WTC11 (cell line): ENCODE data around the gene GPC6.

ENCODE experiments used
- CREM ChIP-seq: sonication (generic); formaldehyde crosslinking; IDR thresholded peaks from 2 replicates; pipeline ENCODE4 v1.8.1; 2022; ENCODE audit warnings: mild to moderate bottlenecking, missing genetic modification reagents, moderate library complexity
- E2F4 ChIP-seq: sonication (generic); formaldehyde crosslinking; IDR thresholded peaks from 2 replicates; pipeline ENCODE4 v1.8.1; 2022; ENCODE audit warnings: low read depth, mild to moderate bottlenecking, moderate library complexity, missing genetic modification reagents, borderline replicate concordance
- FOXJ3 ChIP-seq: sonication (generic); formaldehyde crosslinking; IDR thresholded peaks from 2 replicates; pipeline ENCODE4 v1.9.0; 2021; ENCODE audit warnings: missing genetic modification reagents, mild to moderate bottlenecking, borderline replicate concordance
- HMGXB4 ChIP-seq: sonication (generic); formaldehyde crosslinking; IDR thresholded peaks from 2 replicates; pipeline ENCODE4 v1.8.1; 2023; ENCODE audit warnings: mild to moderate bottlenecking, moderate library complexity, missing genetic modification reagents
- JUN ChIP-seq: sonication (generic); formaldehyde crosslinking; IDR thresholded peaks from 2 replicates; pipeline ENCODE4 v1.8.0; 2023; ENCODE audit warnings: mild to moderate bottlenecking, missing genetic modification reagents
- KAT7 ChIP-seq: sonication (generic); formaldehyde crosslinking; IDR thresholded peaks from 2 replicates; pipeline ENCODE4 v1.8.1; 2023; ENCODE audit warnings: missing genetic modification reagents, mild to moderate bottlenecking, borderline replicate concordance
- MXD4 ChIP-seq: fragments of 250-450 bp; sonication (Bioruptor Pico); IDR thresholded peaks from 2 replicates; pipeline ENCODE4 v1.8.0; 2021; ENCODE audit warnings: mild to moderate bottlenecking, moderate library complexity, borderline replicate concordance
- RELA ChIP-seq: sonication (generic); formaldehyde crosslinking; IDR thresholded peaks from 2 replicates; pipeline ENCODE4 v1.8.1; 2022; ENCODE audit warnings: missing genetic modification reagents, mild to moderate bottlenecking, borderline replicate concordance
- TF ChIP-seq, protein P1 (sequence below): sonication (generic); formaldehyde crosslinking; IDR thresholded peaks from 2 replicates; pipeline ENCODE4 v1.8.0; 2022; ENCODE audit warnings: mild to moderate bottlenecking, missing genetic modification reagents
- TF ChIP-seq, protein P2 (sequence below): fragments of 200-600 bp; IDR thresholded peaks from 2 replicates; pipeline ENCODE4 v1.8.0; 2022; ENCODE audit warnings: antibody characterized with exemption

DNA sequence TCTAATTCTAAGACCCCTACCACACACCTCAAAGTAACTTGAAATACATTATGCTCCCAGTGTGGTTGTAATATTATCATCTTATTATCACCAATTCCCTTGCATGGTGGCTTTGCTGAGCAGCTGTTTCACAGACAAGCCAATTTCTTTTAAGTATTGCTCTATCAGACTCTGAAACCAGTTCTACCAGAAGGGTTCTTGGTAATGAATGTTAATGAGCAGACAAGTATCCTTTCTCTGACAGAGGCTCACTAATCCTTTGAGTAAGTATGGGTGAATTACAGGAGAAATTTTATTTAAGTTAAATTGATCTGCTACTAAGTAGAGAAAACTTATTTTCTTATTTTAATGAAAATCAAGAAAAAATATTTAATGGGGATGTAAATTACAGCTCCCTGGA, 326.0 kb downstream of the GPC6 start:
- TF ChIP-seq, protein P1, sequence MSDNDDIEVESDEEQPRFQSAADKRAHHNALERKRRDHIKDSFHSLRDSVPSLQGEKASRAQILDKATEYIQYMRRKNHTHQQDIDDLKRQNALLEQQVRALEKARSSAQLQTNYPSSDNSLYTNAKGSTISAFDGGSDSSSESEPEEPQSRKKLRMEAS (CRISPR knock-in tag), result no peak
- TF ChIP-seq, protein P2, sequence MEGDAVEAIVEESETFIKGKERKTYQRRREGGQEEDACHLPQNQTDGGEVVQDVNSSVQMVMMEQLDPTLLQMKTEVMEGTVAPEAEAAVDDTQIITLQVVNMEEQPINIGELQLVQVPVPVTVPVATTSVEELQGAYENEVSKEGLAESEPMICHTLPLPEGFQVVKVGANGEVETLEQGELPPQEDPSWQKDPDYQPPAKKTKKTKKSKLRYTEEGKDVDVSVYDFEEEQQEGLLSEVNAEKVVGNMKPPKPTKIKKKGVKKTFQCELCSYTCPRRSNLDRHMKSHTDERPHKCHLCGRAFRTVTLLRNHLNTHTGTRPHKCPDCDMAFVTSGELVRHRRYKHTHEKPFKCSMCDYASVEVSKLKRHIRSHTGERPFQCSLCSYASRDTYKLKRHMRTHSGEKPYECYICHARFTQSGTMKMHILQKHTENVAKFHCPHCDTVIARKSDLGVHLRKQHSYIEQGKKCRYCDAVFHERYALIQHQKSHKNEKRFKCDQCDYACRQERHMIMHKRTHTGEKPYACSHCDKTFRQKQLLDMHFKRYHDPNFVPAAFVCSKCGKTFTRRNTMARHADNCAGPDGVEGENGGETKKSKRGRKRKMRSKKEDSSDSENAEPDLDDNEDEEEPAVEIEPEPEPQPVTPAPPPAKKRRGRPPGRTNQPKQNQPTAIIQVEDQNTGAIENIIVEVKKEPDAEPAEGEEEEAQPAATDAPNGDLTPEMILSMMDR, result no peak
- no peak for TF ChIP-seq CREM (CRISPR knock-in tag)
- no peak for TF ChIP-seq MXD4 (CRISPR knock-in tag)
- no peak for TF ChIP-seq FOXJ3 (CRISPR knock-in tag)
- no peak for TF ChIP-seq KAT7 (CRISPR knock-in tag)
- TF ChIP-seq HMGXB4 (CRISPR knock-in tag), result no peak
- TF ChIP-seq JUN (CRISPR knock-in tag), result no peak
- TF ChIP-seq E2F4 (CRISPR knock-in tag), result no peak
- no peak for TF ChIP-seq RELA (CRISPR knock-in tag)
